CD4-positive, alpha-beta memory T cell (primary cell): ENCODE measurements around the gene GM2A. TPM values are rescaled to one million over a fixed set of nuclear protein-coding genes. Genes with fewer than 3 reads are reported as not detected.

Source experiments
- CTCF ChIA-PET: fragments of 350-600 bp; sonication (Branson Sonifier 250); formaldehyde crosslinking; loops from one replicate; lab custom pipeline; 2021; ENCODE audit warnings: inconsistent platforms; ENCODE audit not compliant: partially characterized antibody; lab: Charles Lee
- POLR2A ChIA-PET: fragments of 350-600 bp; sonication (Branson Sonifier 250); formaldehyde crosslinking; loops from one replicate; lab custom pipeline; 2021; ENCODE audit not compliant: partially characterized antibody; lab: Charles Lee
- DNase-seq, 5 donors: peaks; one replicate each; pipeline versions ENCODE4 v3.0.0 to v3.0.0-alpha.2; 2020 to 2022; ENCODE audit warnings: mixed read lengths in 1 of 5
- H3K27ac ChIP-seq: one replicate; pipeline ENCODE4 v1.7.0; 2013; ENCODE audit warnings: low read depth, low read length
- H3K27me3 ChIP-seq: 2 replicates; pipeline ENCODE4 v1.7.0; 2013; ENCODE audit warnings: mild to moderate bottlenecking, low read length, moderate library complexity; ENCODE audit not compliant: insufficient read depth
- H3K36me3 ChIP-seq: 2 replicates; pipeline ENCODE4 v1.7.0; 2013; ENCODE audit warnings: mild to moderate bottlenecking, low read length, moderate library complexity; ENCODE audit not compliant: insufficient read depth
- H3K4me1 ChIP-seq: 2 replicates; pipeline ENCODE4 v1.7.0; 2013; ENCODE audit warnings: mild to moderate bottlenecking, low read length, moderate library complexity; ENCODE audit not compliant: insufficient read depth
- H3K4me3 ChIP-seq, 2 donors: one replicate each; pipeline ENCODE4 v1.7.0; 2013; ENCODE audit warnings: low read length in 2 of 2, mild to moderate bottlenecking in 1 of 2
- H3K9me3 ChIP-seq, 2 donors: one replicate each; pipeline ENCODE4 v1.7.0; 2013; ENCODE audit warnings: low read length in 2 of 2, control low read depth in 1 of 2; ENCODE audit not compliant: control insufficient read depth in 1 of 2
- H3K27ac Mint-ChIP-seq, 7 donors: one replicate each; pipeline ENCODE4 v1.8.0; 2020 to 2021; ENCODE audit warnings: mixed read lengths in 7 of 7, mild to moderate bottlenecking in 6 of 7, inconsistent platforms in 3 of 7, moderate library complexity in 3 of 7
- H3K27me3 Mint-ChIP-seq, 2 donors: one replicate each; pipeline ENCODE4 v1.8.0; 2020 to 2021; ENCODE audit warnings: mixed read lengths in 2 of 2
- H3K36me3 Mint-ChIP-seq, 2 donors: one replicate each; pipeline ENCODE4 v1.8.0; 2020 to 2021; ENCODE audit warnings: mixed read lengths in 2 of 2, inconsistent platforms in 1 of 2, mild to moderate bottlenecking in 1 of 2
- H3K4me1 Mint-ChIP-seq, 4 donors: one replicate each; pipeline ENCODE4 v1.8.0; 2020 to 2021; ENCODE audit warnings: mixed read lengths in 4 of 4, mild to moderate bottlenecking in 1 of 4
- H3K4me3 Mint-ChIP-seq, 8 donors: one replicate each; pipeline ENCODE4 v1.8.0; 2020 to 2021; ENCODE audit warnings: mixed read lengths in 8 of 8, mild to moderate bottlenecking in 7 of 8, moderate library complexity in 6 of 8, inconsistent platforms in 3 of 8
- H3K9me3 Mint-ChIP-seq, 8 donors: one replicate each; pipeline ENCODE4 v1.8.0; 2020 to 2021; ENCODE audit warnings: mixed read lengths in 8 of 8, mild to moderate bottlenecking in 5 of 8, inconsistent platforms in 3 of 8, moderate library complexity in 1 of 8
- intact Hi-C: fragments of 100-400 bp; cut with micrococcal nuclease; formaldehyde crosslinking; loops from one replicate; pipeline ENCODE4 v1.15.1; 2023
- polyA plus RNA-seq, 2 donors: library from polyadenylated mRNA; unstranded; fragments of 300-500 nt; fragmentation: Illumina TruSeq; gene quantifications; one replicate each; pipeline ENCODE4 v1.2.3, GENCODE V29; 2021
- total RNA-seq, 2 experiments: library from RNA; stranded (reverse); gene quantifications; one replicate each; pipeline ENCODE4 v1.2.3, GENCODE V29; 2021

Gene GM2A
- total and polyA plus RNA-seq, 4 experiments from 2014 or later: 4.3 to 23.1 (median 13.0) TPM

- H3K36me3 Mint-ChIP-seq: no peaks in the 10 kb centered on the region
- H3K27ac ChIP-seq: no peak overlapping the region
- H3K9me3 Mint-ChIP-seq: peaks cover 0 to 2% (median 0%) of the 10 kb centered on the region in 8 donors
- H3K4me1 Mint-ChIP-seq: peaks cover 13 to 27% (median 18%) of the 10 kb centered on the region in 4 donors
- H3K36me3 ChIP-seq: no peaks in the 10 kb centered on the region
- DNase-seq: no peak
- no peaks in the 10 kb centered on the region for H3K27me3 Mint-ChIP-seq
- ChIA-PET POLR2A (no interaction called here), CTCF (no interaction called here)
- intact Hi-C loops: no loop called here
- no peak overlapping the region for H3K4me3 ChIP-seq
- H3K27me3 ChIP-seq: no peaks in the 10 kb centered on the region
- H3K4me1 ChIP-seq: peaks cover 21% of the 10 kb centered on the region
- H3K4me3 Mint-ChIP-seq: no peak overlapping the region
- H3K27ac Mint-ChIP-seq: no peak overlapping the region
- no peaks in the 10 kb centered on the region for H3K9me3 ChIP-seq
Measured at GRCh38 chr5:151245680-151246219, 7.2 kb upstream of the GM2A start.

- POLR2A ChIA-PET: no interaction called here
- H3K27ac ChIP-seq: no peak overlapping the region
- no peaks in the 10 kb centered on the region for H3K9me3 ChIP-seq
- H3K27me3 ChIP-seq: no peaks in the 10 kb centered on the region
- H3K4me3 ChIP-seq: no peak overlapping the region
- Mint-ChIP-seq H3K27ac (peak overlapping the region in 3 of 7 donors; percentile 22 to 58 (median 29)), H3K4me3 (no peak overlapping the region), H3K9me3 (peaks cover 0 to 2% (median 0%) of the 10 kb centered on the region in 8 donors), H3K36me3 (no peaks in the 10 kb centered on the region), H3K4me1 (peaks cover 23 to 49% (median 34%) of the 10 kb centered on the region in 4 donors), H3K27me3 (no peaks in the 10 kb centered on the region)
- intact Hi-C loops: no loop called here
- no peaks in the 10 kb centered on the region for H3K36me3 ChIP-seq
- CTCF ChIA-PET: interaction anchor here (1.0 to 5.7 kb wide), 3 partner anchors 10 to 123 kb away, joined by 4 to 43 read pairs (median 6); no protein-coding TSS in a partner anchor
- no peak for DNase-seq
- H3K4me1 ChIP-seq: peaks cover 36% of the 10 kb centered on the region
Measured at GRCh38 chr5:151248651-151249050, 4.3 kb upstream of the GM2A start.

GRCh38 chr5:151249281-151249680 lies 3.7 kb upstream of the GM2A start:
- Mint-ChIP-seq H3K36me3 (no peaks in the 10 kb centered on the region), H3K4me1 (peaks cover 20 to 49% (median 33%) of the 10 kb centered on the region in 4 donors), H3K27ac (peak overlapping the region in 1 of 7 donors; percentile 22), H3K9me3 (peaks cover 0 to 2% (median 0%) of the 10 kb centered on the region in 8 donors), H3K4me3 (peak overlapping the region in 1 of 8 donors; percentile 12), H3K27me3 (no peaks in the 10 kb centered on the region)
- intact Hi-C loops: no loop called here
- H3K4me1 ChIP-seq: peaks cover 36% of the 10 kb centered on the region
- ChIA-PET POLR2A (interaction anchor here (1.6 kb wide), 1 partner anchor 25 kb away, joined by 6 read pairs; the partner anchor contains the start of gene CCDC69), CTCF (interaction anchor here (1.0 to 5.7 kb wide), 3 partner anchors 11 to 123 kb away, joined by 4 to 43 read pairs (median 6); no protein-coding TSS in a partner anchor)
- no peak for DNase-seq
- H3K27me3 ChIP-seq: no peaks in the 10 kb centered on the region
- no peaks in the 10 kb centered on the region for H3K9me3 ChIP-seq
- no peaks in the 10 kb centered on the region for H3K36me3 ChIP-seq
- no peak overlapping the region for H3K27ac ChIP-seq
- H3K4me3 ChIP-seq: no peak overlapping the region

DNA sequence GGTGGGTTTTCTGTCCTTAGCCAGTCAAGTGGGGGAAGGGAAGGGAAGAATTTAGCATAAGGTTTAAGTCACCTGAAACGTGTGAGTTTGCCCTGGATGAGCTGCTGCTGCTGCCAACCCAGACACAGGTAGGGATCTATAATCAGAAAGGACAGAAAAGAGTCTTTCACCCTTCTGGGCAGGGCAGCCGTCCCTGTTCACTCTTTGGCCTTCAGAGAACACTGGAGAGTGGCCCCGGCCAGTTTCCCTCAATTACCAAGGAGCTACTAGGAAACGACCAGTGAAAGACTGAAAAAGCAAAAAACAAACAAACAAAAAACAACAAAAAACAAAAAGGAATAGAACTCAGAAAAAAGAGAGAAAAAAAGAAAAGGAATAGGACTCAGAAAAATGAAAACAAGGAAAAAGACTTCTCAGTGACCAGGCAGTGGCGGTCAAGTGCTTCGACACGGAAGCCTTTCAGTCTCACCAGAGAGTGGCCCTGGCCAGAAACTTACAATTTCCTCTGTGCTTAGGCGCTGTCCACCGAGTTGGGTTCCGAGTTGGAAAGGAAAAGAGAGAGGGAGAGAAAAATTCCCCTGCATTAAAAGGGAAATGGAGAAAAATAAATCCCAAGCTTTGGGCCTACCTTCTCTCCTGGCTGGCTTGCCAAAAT lies 2.5 kb upstream of the GM2A start:
- CTCF ChIA-PET: interaction anchor here (2.1 to 5.7 kb wide), 2 partner anchors 9 to 12 kb away, joined by 12 to 43 read pairs; no protein-coding TSS in a partner anchor
- H3K4me1 Mint-ChIP-seq: peaks cover 17 to 52% (median 33%) of the 10 kb centered on the region in 4 donors
- H3K27me3 Mint-ChIP-seq: no peaks in the 10 kb centered on the region
- H3K4me1 ChIP-seq: peaks cover 37% of the 10 kb centered on the region
- peaks cover 0 to 2% (median 0%) of the 10 kb centered on the region in 8 donors for H3K9me3 Mint-ChIP-seq
- peak overlapping the region; percentile 66 to 96 (median 87) for H3K27ac Mint-ChIP-seq
- POLR2A ChIA-PET: interaction anchor here (0.7 to 4.6 kb wide), 6 partner anchors 13 to 593 kb away, joined by 3 to 67 read pairs (median 3); partner anchors contain the start of gene CCDC69
- DNase-seq: no peak
- peak overlapping the region in 7 of 8 donors; percentile 75 to 96 (median 89) for H3K4me3 Mint-ChIP-seq
- no peaks in the 10 kb centered on the region for H3K36me3 Mint-ChIP-seq
- peak overlapping the region; percentile 66 for H3K27ac ChIP-seq
- H3K36me3 ChIP-seq: no peaks in the 10 kb centered on the region
- intact Hi-C loops: loop anchor here (5.0 kb wide), 2 partner anchors 168 to 507 kb away; partner anchors contain the start of genes ATOX1 and TNIP1
- no peaks in the 10 kb centered on the region for H3K27me3 ChIP-seq
- H3K4me3 ChIP-seq: peak overlapping the region in 1 of 2 donors; percentile 14
- H3K9me3 ChIP-seq: no peaks in the 10 kb centered on the region

- Histone ChIP-seq H3K27ac (peak overlapping the region; percentile 66), H3K9me3 (no peaks in the 10 kb centered on the region), H3K36me3 (no peaks in the 10 kb centered on the region), H3K4me3 (peak overlapping the region in 1 of 2 donors; percentile 14), H3K4me1 (peaks cover 37% of the 10 kb centered on the region), H3K27me3 (no peaks in the 10 kb centered on the region)
- ChIA-PET CTCF (interaction anchor here (2.1 to 5.7 kb wide), 2 partner anchors 9 to 12 kb away, joined by 12 to 43 read pairs; no protein-coding TSS in a partner anchor), POLR2A (interaction anchor here (0.7 to 4.6 kb wide), 9 partner anchors 10 to 593 kb away, joined by 3 to 78 read pairs (median 5); partner anchors contain the start of gene CCDC69)
- peak; percentile 34 to 59 (median 39) for DNase-seq
- Mint-ChIP-seq H3K4me3 (peak overlapping the region; percentile 75 to 96 (median 83)), H3K27ac (peak overlapping the region; percentile 37 to 96 (median 87)), H3K36me3 (no peaks in the 10 kb centered on the region), H3K4me1 (peaks cover 17 to 53% (median 35%) of the 10 kb centered on the region in 4 donors), H3K9me3 (peaks cover 0 to 2% (median 0%) of the 10 kb centered on the region in 8 donors), H3K27me3 (no peaks in the 10 kb centered on the region)
- intact Hi-C loops: loop anchor here (5.0 kb wide), 2 partner anchors 169 to 506 kb away; partner anchors contain the start of genes ATOX1 and TNIP1
Measured at GRCh38 chr5:151251001-151251551, 1.9 kb upstream of the GM2A start.

DNA sequence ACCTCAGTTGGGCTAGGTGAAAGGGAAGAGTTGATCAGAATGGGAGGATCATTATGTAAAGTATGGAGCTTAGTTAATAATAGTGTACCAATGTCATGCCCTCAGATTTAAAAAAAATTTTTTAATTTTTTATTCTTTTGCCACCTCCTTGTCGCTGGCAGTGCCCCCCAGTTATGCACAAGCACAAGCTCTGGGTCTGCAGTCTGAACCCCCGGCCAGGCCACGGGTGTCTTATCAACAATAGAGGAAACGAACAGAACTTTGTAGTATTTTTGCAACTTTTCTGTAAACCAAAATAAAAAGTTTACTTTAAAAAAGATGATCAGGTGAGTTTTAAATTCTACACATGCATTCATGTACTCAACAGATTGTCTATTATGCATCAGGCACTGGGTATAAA lies 1.4 kb upstream of the GM2A start:
- Histone ChIP-seq H3K4me1 (peaks cover 37% of the 10 kb centered on the region), H3K9me3 (no peaks in the 10 kb centered on the region), H3K36me3 (no peaks in the 10 kb centered on the region), H3K4me3 (peak overlapping the region in 1 of 2 donors; percentile 63), H3K27ac (peak overlapping the region; percentile 66), H3K27me3 (no peaks in the 10 kb centered on the region)
- intact Hi-C loops: loop anchor here (1.0 to 5.0 kb wide), 9 partner anchors 27 to 843 kb away; partner anchors contain the start of genes ANXA6, ATOX1, CCDC69 and DCTN4
- no peaks in the 10 kb centered on the region for H3K36me3 Mint-ChIP-seq
- H3K4me1 Mint-ChIP-seq: peaks cover 17 to 53% (median 35%) of the 10 kb centered on the region in 4 donors
- no peak for DNase-seq
- ChIA-PET POLR2A (interaction anchor here (1.1 to 4.6 kb wide), 13 partner anchors 11 to 802 kb away, joined by 3 to 78 read pairs (median 9); partner anchors contain the start of genes ANXA6, CCDC69, RBM22 and RPS14), CTCF (interaction anchor here (1.3 to 5.7 kb wide), 6 partner anchors 10 to 37 kb away, joined by 3 to 43 read pairs (median 8); no protein-coding TSS in a partner anchor)
- peaks cover 0 to 2% (median 0%) of the 10 kb centered on the region in 8 donors for H3K9me3 Mint-ChIP-seq
- H3K27ac Mint-ChIP-seq: peak overlapping the region; percentile 37 to 96 (median 87)
- H3K4me3 Mint-ChIP-seq: peak overlapping the region; percentile 77 to 97 (median 91)
- H3K27me3 Mint-ChIP-seq: no peaks in the 10 kb centered on the region
